Stimulated activated memory B cell treated with anti-CD40 and anti-IgM and Interleukin-4, amounts not matched to agents 10 μg/mL and 1 μg/mL and 100 μg/mL, for 72 hours (primary cell): ENCODE data around the gene PTRH2.

Source experiments
- ATAC-seq: fragments of 150-1000 bp; cut with Tn5 transposase; 2 replicates; pipeline ENCODE4 v1.10.0; 2021
- H3K27ac Mint-ChIP-seq: one replicate; pipeline ENCODE4 v1.8.0; 2022; ENCODE audit warnings: mild to moderate bottlenecking, mixed read lengths
- H3K27me3 Mint-ChIP-seq: one replicate; pipeline ENCODE4 v1.8.0; 2022; ENCODE audit warnings: mixed read lengths
- H3K36me3 Mint-ChIP-seq: one replicate; pipeline ENCODE4 v1.8.0; 2022; ENCODE audit warnings: mixed read lengths
- H3K4me1 Mint-ChIP-seq: one replicate; pipeline ENCODE4 v1.8.0; 2022; ENCODE audit warnings: mixed read lengths
- H3K4me3 Mint-ChIP-seq: one replicate; pipeline ENCODE4 v1.8.0; 2022; ENCODE audit warnings: mild to moderate bottlenecking, moderate library complexity, mixed read lengths
- H3K9me3 Mint-ChIP-seq: one replicate; pipeline ENCODE4 v1.8.0; 2022; ENCODE audit warnings: mixed read lengths

The PTRH2 gene

DNA sequence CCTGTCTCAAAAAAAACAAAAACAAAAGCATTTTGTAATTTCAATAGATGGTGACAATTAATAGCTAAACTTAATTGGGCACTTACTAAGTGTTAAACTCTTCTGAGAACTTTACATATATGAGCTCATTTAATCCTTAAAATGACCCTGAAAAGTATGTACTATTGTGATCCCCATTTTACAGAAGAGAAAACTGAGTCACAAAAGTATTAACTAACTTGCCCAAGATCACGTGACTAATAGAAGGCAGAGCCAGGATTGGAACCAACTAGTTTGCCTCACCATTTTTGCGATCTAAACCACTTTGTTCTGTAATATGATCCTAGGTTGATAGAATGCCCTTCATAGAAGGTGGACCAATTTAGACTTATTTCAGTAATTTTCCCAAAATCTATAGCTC, 26.5 kb upstream of the PTRH2 start:
- H3K36me3 Mint-ChIP-seq = peaks cover 17% of the 10 kb centered on the region
- no peak for ATAC-seq
- no peak overlapping the region for H3K4me3 Mint-ChIP-seq
- no peaks in the 10 kb centered on the region for H3K9me3 Mint-ChIP-seq
- H3K27ac Mint-ChIP-seq = no peak overlapping the region
- no peaks in the 10 kb centered on the region for H3K27me3 Mint-ChIP-seq
- H3K4me1 Mint-ChIP-seq = peaks cover 4% of the 10 kb centered on the region

DNA sequence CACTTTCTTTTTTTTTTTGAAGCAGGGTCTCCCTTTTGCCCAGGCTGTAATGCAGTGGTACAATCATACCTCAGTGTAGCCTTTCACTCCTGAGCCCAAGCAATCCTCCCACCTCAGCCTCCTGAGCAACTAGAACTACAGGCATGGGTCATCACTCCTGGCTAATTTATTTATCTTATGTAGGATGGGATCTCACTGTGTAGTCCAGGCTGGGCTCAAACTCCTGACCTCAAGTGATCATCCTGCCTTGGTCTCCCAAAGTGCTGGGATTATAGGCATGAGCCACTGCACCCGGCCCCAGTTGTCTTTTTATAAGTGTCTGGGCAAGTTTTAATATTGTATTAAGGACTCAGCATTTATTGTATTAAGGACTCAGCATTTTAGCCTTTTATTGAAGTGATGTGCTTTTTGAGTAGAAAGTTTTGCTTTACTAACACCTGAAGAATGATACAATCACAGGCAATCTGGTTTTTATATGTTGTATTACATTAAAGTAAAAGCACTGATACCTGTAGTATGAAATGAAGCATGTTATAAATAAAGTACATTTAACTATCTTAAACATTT, 23.1 kb upstream of the PTRH2 start:
- H3K4me3 Mint-ChIP-seq = no peak overlapping the region
- ATAC-seq = no peak
- H3K27me3 Mint-ChIP-seq = no peaks in the 10 kb centered on the region
- no peaks in the 10 kb centered on the region for H3K9me3 Mint-ChIP-seq
- H3K4me1 Mint-ChIP-seq = peaks cover 16% of the 10 kb centered on the region
- no peak overlapping the region for H3K27ac Mint-ChIP-seq
- peaks cover 14% of the 10 kb centered on the region for H3K36me3 Mint-ChIP-seq

DNA sequence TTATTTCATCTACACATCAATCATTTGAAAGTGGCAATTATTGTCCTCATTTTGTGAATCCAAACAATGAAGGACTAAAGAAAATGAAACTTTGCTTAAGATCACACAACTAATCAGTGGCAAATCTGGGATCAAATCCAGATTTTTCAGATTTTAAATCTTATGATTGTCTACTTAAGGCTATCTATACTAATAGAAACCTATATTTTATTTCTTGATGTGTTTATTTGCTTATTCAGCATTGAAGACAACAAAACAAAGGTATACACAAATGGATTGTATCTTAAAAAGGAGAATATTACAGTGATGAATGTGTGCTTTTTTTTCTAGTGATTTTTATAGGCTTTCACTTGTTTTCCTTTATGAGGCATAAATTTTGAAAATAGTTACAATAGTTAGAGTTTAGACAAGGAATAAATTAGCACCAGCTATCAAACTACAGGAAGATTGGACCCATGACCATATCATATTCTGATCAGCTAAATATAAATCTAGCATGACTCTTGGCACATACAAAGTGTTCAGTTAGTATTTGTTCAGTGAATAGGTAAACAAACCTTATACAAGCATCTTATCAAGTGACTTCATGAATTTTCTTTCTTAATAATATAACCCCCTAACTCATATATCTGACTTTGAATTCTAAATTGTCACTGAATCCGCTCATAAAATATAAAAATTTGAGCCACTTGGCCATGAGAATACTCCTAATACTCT, 20.7 kb upstream of the PTRH2 start:
- Mint-ChIP-seq H3K27ac (no peak overlapping the region), H3K36me3 (peaks cover 17% of the 10 kb centered on the region), H3K27me3 (no peaks in the 10 kb centered on the region), H3K4me3 (no peak overlapping the region), H3K4me1 (peaks cover 26% of the 10 kb centered on the region), H3K9me3 (no peaks in the 10 kb centered on the region)
- ATAC-seq = no peak

DNA sequence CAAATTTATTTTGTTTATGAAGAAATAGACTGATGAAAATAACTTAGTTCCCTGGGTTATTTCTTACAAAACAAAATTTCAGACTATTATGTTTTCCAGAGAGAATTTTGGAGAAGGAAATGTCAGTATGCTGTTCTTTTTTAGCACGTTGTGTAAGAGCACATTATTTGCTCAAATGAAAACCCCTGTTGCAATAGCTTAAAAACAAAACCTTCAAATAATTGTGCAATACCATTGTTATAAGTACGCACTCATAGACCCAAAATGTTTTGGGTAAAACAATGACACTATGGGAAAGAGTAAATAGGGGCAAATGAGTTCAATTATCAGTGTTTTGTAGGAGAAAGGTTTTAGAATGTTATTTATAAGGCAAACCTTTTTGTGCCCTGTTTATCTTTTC, 18.5 kb upstream of the PTRH2 start:
- Mint-ChIP-seq H3K9me3 (no peaks in the 10 kb centered on the region), H3K4me1 (peaks cover 26% of the 10 kb centered on the region), H3K36me3 (peaks cover 13% of the 10 kb centered on the region), H3K27ac (no peak overlapping the region), H3K4me3 (no peak overlapping the region), H3K27me3 (no peaks in the 10 kb centered on the region)
- ATAC-seq = no peak

DNA sequence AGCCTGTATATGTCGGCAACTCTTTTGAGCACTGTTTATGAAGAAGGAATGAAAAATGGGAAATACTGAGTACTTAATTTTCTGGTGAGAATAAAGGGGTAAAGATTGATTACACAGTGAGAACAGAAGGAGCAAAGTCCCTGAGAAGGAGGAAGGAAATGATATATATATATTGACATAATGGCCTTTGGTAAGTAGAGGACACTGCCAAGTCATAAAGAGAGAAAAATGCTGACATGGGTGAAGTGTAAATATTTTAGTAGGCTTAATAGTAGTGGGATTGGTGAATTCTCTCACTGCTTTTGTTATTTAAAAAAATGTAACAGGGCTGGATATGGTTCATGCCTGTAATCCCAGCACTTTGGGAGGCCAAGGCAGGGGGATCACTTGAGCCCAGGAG, 16.4 kb upstream of the PTRH2 start:
- Mint-ChIP-seq H3K27me3 (no peaks in the 10 kb centered on the region), H3K4me1 (peaks cover 31% of the 10 kb centered on the region), H3K36me3 (peaks cover 17% of the 10 kb centered on the region), H3K4me3 (no peak overlapping the region), H3K27ac (peak overlapping the region; percentile 1), H3K9me3 (no peaks in the 10 kb centered on the region)
- no peak for ATAC-seq

DNA sequence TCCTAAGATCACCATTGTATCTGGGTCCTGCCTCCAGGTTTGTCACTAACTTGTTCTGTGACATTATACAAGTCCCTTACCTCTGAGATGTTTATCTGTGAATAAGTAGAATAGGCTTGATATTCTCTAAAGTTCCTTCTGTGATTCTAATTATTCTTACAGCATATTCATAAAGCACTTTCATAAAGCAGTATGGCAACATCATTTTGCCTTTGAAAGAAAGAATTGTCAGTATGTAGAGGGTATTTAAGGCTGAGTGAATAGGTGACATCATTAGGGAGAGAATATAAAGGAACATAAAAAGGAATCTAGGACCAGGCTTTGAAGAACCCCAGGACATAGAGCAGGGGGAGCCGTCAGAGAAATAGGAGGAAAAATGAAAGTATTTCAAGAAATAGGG, 15.8 kb upstream of the PTRH2 start:
- no peak for ATAC-seq
- Mint-ChIP-seq H3K4me1 (peaks cover 32% of the 10 kb centered on the region), H3K27ac (no peak overlapping the region), H3K4me3 (no peak overlapping the region), H3K27me3 (no peaks in the 10 kb centered on the region), H3K36me3 (peaks cover 22% of the 10 kb centered on the region), H3K9me3 (no peaks in the 10 kb centered on the region)

DNA sequence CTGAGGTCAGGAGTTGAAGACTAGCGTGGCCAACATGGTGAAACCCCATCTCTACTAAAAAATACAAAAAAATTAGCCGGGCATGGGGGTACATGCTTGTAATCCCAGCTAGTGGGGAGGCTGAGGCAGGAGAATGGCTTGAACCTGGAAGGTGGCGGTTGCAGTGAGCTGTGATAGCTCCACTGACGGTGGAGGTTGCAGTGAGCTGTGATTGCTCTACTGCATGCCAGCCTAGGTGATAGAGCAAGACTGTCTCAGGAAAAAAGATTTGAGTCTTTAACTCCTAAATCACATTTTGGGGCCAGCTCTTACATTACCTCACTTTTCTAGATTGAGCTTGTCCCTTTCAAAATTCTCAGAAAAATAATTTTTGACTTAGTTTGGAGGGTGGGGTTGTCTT, 15.4 kb upstream of the PTRH2 start:
- H3K4me1 Mint-ChIP-seq = peaks cover 32% of the 10 kb centered on the region
- no peaks in the 10 kb centered on the region for H3K27me3 Mint-ChIP-seq
- no peak overlapping the region for H3K27ac Mint-ChIP-seq
- peaks cover 22% of the 10 kb centered on the region for H3K36me3 Mint-ChIP-seq
- ATAC-seq = no peak
- H3K9me3 Mint-ChIP-seq = no peaks in the 10 kb centered on the region
- no peak overlapping the region for H3K4me3 Mint-ChIP-seq

DNA sequence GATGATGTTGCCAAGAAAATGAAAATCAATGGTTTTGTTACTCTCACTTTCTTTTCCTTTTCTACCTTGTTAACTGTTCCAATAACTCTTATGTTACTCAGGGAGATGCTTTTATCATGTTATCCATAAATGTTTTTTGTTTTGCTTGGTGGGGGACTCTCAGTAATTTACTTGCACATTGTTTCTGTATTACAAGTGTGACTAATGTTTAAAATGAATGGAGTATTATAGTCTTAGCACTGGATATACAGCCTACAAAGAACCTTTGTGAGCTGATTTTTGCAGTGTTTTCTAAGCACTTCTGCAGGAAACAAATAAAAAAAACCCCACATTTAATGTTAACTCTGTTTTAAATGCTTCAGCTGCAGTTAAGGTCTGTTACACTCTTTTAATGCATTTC, 12.3 kb upstream of the PTRH2 start:
- H3K9me3 Mint-ChIP-seq = no peaks in the 10 kb centered on the region
- no peak overlapping the region for H3K4me3 Mint-ChIP-seq
- H3K27ac Mint-ChIP-seq = no peak overlapping the region
- peaks cover 34% of the 10 kb centered on the region for H3K4me1 Mint-ChIP-seq
- H3K36me3 Mint-ChIP-seq = peaks cover 33% of the 10 kb centered on the region
- H3K27me3 Mint-ChIP-seq = no peaks in the 10 kb centered on the region
- no peak for ATAC-seq

DNA sequence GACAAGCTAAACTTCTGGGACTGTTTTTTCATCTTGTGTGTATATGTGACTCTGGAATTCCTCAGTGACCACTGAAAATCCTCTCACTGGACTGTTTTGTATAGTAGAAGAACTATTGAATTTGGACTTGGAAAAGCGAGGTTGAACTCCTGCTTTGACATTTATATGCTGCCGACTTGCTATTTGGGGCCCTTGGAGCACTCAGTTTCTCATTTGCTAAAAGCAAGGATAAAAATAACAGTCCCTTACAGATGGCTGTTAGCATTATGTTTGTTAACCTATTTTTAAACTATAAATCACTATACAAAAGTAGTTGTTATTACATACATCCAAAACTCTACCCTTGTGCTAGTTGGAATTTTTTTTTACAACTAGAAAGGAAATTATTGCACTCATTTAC, 9.2 kb upstream of the PTRH2 start:
- H3K36me3 Mint-ChIP-seq = peaks cover 26% of the 10 kb centered on the region
- H3K27ac Mint-ChIP-seq = no peak overlapping the region
- no peak for ATAC-seq
- H3K27me3 Mint-ChIP-seq = no peaks in the 10 kb centered on the region
- peaks cover 31% of the 10 kb centered on the region for H3K4me1 Mint-ChIP-seq
- no peaks in the 10 kb centered on the region for H3K9me3 Mint-ChIP-seq
- H3K4me3 Mint-ChIP-seq = no peak overlapping the region

DNA sequence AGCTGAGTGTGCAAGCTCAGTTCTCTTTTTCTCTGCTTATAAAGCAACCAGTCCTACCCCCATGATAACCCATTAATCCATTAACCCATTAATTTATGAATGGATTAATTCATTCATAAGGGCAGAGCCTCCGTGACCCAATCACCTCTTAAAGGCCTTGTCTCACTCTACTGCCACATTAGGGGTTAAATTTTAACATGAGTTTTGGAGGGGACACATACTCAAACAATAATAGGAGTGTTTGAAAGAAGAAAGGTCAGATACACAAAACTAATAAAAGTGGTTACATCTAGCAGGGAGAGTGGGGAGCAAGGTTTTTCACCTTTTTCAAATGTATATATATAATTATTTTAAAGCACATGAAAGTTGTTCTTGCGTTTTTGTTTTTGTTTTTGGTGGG, 7.0 kb upstream of the PTRH2 start:
- H3K27me3 Mint-ChIP-seq = no peaks in the 10 kb centered on the region
- H3K36me3 Mint-ChIP-seq = peaks cover 26% of the 10 kb centered on the region
- H3K9me3 Mint-ChIP-seq = no peaks in the 10 kb centered on the region
- no peak for ATAC-seq
- peaks cover 34% of the 10 kb centered on the region for H3K4me1 Mint-ChIP-seq
- no peak overlapping the region for H3K27ac Mint-ChIP-seq
- no peak overlapping the region for H3K4me3 Mint-ChIP-seq

DNA sequence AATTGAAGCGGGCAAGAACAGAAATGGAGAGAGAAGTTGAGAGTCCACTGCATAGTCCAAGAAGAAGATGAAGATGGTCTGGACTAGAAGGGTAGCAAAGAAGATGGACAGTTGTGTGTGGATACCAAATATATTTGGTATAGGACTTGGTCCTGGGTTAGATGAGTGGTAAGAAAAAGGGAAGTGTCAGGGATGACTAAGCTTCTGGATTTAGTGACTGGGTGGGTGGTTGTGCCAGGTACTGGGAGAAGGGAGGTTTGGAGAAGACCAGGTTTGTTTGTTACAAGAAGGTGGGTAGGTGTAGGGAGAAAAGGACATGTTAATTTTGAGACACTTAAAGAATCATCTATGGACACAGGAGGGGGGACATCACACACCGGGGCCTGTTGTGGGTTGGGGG, 5.6 kb upstream of the PTRH2 start:
- Mint-ChIP-seq H3K27ac (no peak overlapping the region), H3K27me3 (no peaks in the 10 kb centered on the region), H3K9me3 (no peaks in the 10 kb centered on the region), H3K4me3 (no peak overlapping the region), H3K36me3 (peaks cover 17% of the 10 kb centered on the region), H3K4me1 (peaks cover 32% of the 10 kb centered on the region)
- ATAC-seq = no peak

DNA sequence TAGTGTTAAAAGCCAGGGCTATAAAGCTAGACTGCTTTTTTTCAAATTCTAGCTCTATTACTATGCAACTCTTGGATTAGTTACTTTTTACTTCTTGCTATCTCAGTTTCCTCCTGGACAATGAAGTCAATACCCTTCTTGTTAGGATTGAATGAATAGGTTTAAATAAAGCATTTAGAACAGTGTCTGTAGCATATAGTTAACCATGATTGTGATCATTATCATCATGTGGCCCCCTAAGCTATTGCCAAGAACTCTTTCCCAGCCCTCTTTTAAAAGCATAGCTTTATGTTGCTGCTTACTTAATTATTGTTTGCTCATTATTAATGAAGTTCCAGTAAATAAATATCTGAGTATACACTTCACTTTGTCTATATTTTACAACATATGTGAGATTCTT, 4.7 kb upstream of the PTRH2 start:
- peaks cover 14% of the 10 kb centered on the region for H3K36me3 Mint-ChIP-seq
- H3K4me3 Mint-ChIP-seq = no peak overlapping the region
- H3K27ac Mint-ChIP-seq = no peak overlapping the region
- H3K27me3 Mint-ChIP-seq = no peaks in the 10 kb centered on the region
- no peak for ATAC-seq
- H3K9me3 Mint-ChIP-seq = no peaks in the 10 kb centered on the region
- H3K4me1 Mint-ChIP-seq = peaks cover 38% of the 10 kb centered on the region

DNA sequence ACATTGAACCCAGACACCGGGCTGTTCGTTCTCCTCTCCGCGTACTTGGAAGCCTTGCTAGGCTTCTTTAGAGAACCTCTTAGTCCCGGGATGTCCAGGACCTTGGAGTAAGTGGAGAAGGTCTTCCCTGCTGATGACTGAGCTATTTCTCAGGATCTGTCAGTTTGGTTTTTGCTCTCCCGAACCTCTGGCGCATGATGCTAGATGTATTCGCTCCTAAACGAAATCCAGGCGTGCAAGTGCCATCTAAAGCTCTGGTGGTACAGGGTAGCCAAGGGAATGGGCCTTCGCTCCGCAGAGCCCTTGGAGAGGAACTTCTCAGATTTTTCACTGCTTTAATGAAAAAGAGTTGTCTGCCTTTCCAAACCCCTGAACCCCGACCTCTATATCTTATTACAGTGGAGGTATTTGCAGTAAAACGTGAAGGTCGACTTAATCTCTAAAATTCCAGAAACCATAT, 771 bp upstream of the PTRH2 start:
- no peak for ATAC-seq
- Mint-ChIP-seq H3K27ac (peak overlapping the region; percentile 97), H3K9me3 (no peaks in the 10 kb centered on the region), H3K4me3 (peak overlapping the region; percentile 98), H3K4me1 (peaks cover 63% of the 10 kb centered on the region), H3K36me3 (peaks cover 15% of the 10 kb centered on the region), H3K27me3 (no peaks in the 10 kb centered on the region)

DNA sequence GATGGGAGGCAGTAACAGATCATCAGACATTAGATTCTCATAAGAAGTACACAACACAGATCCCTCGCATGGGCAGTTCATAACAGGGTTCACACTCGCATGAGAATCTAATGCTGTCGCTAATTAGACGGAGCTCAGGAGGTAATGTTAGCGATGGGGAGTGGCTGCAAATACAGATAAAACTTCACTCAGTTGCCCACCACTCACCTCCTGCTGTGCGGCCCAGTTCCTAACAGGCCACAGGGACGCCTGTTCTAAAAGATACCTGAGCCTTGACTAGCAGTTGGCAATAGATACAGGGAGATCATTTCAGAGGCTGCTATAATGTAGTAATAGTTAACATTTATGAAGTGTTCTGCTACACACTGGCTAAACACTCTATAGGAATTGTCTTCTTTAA, 4.9 kb downstream of the PTRH2 start:
- no peak overlapping the region for H3K27ac Mint-ChIP-seq
- H3K9me3 Mint-ChIP-seq = no peaks in the 10 kb centered on the region
- no peak for ATAC-seq
- H3K36me3 Mint-ChIP-seq = peaks cover 47% of the 10 kb centered on the region
- no peaks in the 10 kb centered on the region for H3K27me3 Mint-ChIP-seq
- peaks cover 94% of the 10 kb centered on the region for H3K4me1 Mint-ChIP-seq
- no peak overlapping the region for H3K4me3 Mint-ChIP-seq

DNA sequence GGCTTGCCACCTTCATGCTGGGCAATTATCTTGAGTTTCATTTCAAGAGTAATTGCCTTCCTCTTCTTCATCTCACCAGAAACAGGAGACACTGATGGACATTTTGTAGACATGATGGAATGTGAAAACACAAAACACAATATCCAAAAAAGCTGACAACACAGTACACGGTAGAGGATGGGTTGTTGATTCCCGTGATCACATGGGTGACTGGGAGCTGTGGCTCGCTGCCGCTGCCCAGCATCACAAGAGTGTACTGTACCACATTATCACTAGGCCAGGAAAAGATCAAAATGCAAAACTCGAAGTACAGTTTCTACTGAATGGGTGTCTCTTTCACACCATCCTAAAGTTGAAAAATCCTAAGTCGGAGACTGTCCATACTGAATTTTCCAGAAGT, 7.4 kb downstream of the PTRH2 start:
- Mint-ChIP-seq H3K4me3 (no peak overlapping the region), H3K4me1 (peaks cover 83% of the 10 kb centered on the region), H3K36me3 (peaks cover 58% of the 10 kb centered on the region), H3K27ac (no peak overlapping the region), H3K9me3 (no peaks in the 10 kb centered on the region), H3K27me3 (no peaks in the 10 kb centered on the region)
- no peak for ATAC-seq

DNA sequence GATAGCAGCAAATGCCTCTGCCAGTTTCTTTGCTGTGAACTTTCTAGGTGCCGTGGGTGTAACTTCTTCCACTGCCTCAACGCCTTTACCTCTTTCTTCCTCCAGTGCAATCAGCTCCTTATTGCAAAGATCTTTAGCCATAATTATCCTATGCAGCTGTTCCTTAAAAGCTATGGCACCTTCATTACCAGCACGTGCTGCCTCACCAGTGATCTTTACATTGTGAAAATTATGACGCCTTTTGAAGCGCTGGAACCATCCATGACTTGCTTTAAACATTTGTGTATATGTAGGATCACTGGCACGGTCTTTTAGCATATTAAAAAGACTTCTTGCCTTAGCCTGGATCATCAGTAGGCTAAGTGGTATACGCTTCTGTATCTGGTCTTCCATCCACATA, 8.0 kb downstream of the PTRH2 start:
- H3K36me3 Mint-ChIP-seq = peaks cover 60% of the 10 kb centered on the region
- H3K27me3 Mint-ChIP-seq = no peaks in the 10 kb centered on the region
- no peak for ATAC-seq
- no peak overlapping the region for H3K27ac Mint-ChIP-seq
- H3K9me3 Mint-ChIP-seq = no peaks in the 10 kb centered on the region
- H3K4me3 Mint-ChIP-seq = no peak overlapping the region
- peaks cover 83% of the 10 kb centered on the region for H3K4me1 Mint-ChIP-seq
